ENCODE data around the gene ZNF280D. TPM values are rescaled to one million over a fixed set of nuclear protein-coding genes. Genes with fewer than 3 reads are reported as not detected.

Gene ZNF280D
- total RNA-seq, 2 donors from 2014 or later, result 24.9 to 27.4 TPM

DNA sequence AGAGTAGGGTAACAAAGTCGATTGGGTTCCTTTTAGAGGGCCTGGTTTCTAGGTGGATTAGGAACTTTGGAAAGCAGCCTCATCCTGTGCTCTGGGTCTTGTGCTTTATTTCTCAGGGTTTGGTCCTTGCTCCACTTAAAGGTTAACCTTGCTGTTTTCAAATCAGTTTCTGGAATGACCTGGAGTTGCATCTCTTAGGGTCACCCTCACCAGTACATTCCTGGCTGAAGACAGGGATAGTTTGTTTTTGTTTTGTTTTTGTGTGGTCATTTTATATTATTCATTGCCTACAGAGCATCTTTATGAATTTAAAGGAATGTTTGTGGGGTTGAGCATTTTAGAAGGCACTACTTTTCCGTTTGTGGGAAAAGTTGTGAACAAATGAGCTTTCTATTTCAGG, 45.5 kb upstream of the ZNF280D start:
- Histone ChIP-seq H3K36me3 (no peaks in the 10 kb centered on the region), H3K9ac (ENCODE audit: low read depth in 2 of 2, low read length in 2 of 2) (no peak overlapping the region), H3K27ac (no peak overlapping the region), H3K27me3 (no peaks in the 10 kb centered on the region), H3K4me3 (no peak overlapping the region), H3K9me3 (no peaks in the 10 kb centered on the region), H3K4me1 (no peaks in the 10 kb centered on the region)
- no peak for DNase-seq
- TF ChIP-seq, protein P1, sequence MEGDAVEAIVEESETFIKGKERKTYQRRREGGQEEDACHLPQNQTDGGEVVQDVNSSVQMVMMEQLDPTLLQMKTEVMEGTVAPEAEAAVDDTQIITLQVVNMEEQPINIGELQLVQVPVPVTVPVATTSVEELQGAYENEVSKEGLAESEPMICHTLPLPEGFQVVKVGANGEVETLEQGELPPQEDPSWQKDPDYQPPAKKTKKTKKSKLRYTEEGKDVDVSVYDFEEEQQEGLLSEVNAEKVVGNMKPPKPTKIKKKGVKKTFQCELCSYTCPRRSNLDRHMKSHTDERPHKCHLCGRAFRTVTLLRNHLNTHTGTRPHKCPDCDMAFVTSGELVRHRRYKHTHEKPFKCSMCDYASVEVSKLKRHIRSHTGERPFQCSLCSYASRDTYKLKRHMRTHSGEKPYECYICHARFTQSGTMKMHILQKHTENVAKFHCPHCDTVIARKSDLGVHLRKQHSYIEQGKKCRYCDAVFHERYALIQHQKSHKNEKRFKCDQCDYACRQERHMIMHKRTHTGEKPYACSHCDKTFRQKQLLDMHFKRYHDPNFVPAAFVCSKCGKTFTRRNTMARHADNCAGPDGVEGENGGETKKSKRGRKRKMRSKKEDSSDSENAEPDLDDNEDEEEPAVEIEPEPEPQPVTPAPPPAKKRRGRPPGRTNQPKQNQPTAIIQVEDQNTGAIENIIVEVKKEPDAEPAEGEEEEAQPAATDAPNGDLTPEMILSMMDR (IDR thresholded peaks at IDR 0.05), result no peak
- intact Hi-C loops (cut with DNase I), result no loop called here

- H3K27me3 ChIP-seq, result no peaks in the 10 kb centered on the region
- H3K27ac ChIP-seq, result no peak overlapping the region
- H3K9me3 ChIP-seq, result no peaks in the 10 kb centered on the region
- TF ChIP-seq, protein P1 (IDR thresholded peaks at IDR 0.05), result no peak
- H3K4me1 ChIP-seq, result no peaks in the 10 kb centered on the region
- H3K9ac ChIP-seq (ENCODE audit: low read depth in 2 of 2, low read length in 2 of 2), result no peak overlapping the region
- intact Hi-C loops (cut with DNase I), result no loop called here
- H3K36me3 ChIP-seq, result no peaks in the 10 kb centered on the region
- DNase-seq, result no peak
- H3K4me3 ChIP-seq, result no peak overlapping the region
Measured at GRCh38 chr15:56776839-56777238, 43.5 kb upstream of the ZNF280D start.

DNA sequence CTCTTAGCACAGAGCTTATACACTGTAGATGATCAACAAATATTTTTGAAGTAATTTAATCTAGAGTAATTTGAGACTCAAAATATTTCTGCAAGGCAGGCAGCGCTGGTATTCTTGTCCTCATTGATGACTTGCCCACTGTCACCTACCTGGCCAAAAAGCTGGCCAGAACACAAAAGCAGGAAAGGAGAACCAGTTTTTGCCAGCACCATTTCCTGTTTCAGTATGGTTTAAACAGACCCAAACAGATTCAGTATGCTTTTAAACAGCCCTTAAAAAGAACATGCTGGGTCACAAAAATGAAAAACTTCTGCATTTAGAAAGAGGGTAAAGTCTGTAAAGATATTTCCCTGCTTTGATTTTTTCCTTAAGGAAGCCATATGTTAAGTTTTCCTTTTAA, 42.3 kb upstream of the ZNF280D start:
- no peak overlapping the region for H3K9ac ChIP-seq (ENCODE audit: low read depth in 2 of 2, low read length in 2 of 2)
- DNase-seq, result no peak
- intact Hi-C loops (cut with DNase I), result no loop called here
- no peaks in the 10 kb centered on the region for H3K27me3 ChIP-seq
- no peaks in the 10 kb centered on the region for H3K36me3 ChIP-seq
- no peaks in the 10 kb centered on the region for H3K4me1 ChIP-seq
- H3K4me3 ChIP-seq, result no peak overlapping the region
- H3K27ac ChIP-seq, result no peak overlapping the region
- TF ChIP-seq, protein P1 (IDR thresholded peaks at IDR 0.05), result no peak
- H3K9me3 ChIP-seq, result no peaks in the 10 kb centered on the region

- intact Hi-C loops (cut with DNase I), result no loop called here
- H3K9ac ChIP-seq (ENCODE audit: low read depth in 2 of 2, low read length in 2 of 2), result no peak overlapping the region
- H3K36me3 ChIP-seq, result no peaks in the 10 kb centered on the region
- no peaks in the 10 kb centered on the region for H3K27me3 ChIP-seq
- H3K27ac ChIP-seq, result no peak overlapping the region
- DNase-seq, result no peak
- H3K4me3 ChIP-seq, result no peak overlapping the region
- H3K9me3 ChIP-seq, result no peaks in the 10 kb centered on the region
- TF ChIP-seq, protein P1 (IDR thresholded peaks at IDR 0.05), result no peak
- H3K4me1 ChIP-seq, result no peaks in the 10 kb centered on the region
Measured at GRCh38 chr15:56774356-56774755, 41.0 kb upstream of the ZNF280D start.

DNA sequence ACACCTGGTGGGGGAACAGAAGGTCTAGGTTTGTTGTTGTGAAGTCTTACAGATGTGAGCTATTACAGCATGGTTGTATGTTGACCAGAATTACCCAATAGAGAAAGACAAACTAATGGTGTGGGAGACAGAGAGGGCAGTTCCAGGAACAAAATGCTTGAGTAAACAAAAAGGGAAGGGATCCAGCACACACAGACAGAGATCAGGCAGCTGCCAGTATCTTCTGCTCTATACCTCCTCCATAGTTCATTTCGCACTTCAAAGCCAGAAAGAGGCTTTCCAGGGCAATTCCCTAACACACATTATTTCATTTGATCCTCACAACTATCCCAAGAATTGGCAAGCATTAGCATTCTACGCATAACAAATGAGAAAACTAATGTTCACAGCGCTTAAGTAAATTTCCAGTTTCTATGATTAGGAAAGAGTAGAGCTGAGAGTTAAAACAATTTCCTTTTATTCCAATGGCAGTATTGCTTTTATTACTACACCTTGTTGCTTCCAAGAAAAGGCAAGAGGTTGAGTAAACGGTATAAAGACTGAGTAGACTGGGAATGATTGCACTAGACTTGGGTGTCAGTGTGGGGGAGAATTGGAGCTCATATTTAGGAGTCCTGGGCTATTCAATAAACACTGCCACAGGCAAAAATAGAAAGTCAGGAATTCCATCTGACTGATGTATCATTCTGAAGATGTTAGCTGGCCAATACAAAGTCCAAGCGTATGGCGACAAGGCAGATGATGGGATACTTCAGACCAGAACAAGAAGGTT, 39.7 kb upstream of the ZNF280D start:
- Histone ChIP-seq H3K9ac (ENCODE audit: low read depth in 2 of 2, low read length in 2 of 2) (no peak overlapping the region), H3K9me3 (no peaks in the 10 kb centered on the region), H3K4me1 (no peaks in the 10 kb centered on the region), H3K4me3 (no peak overlapping the region), H3K27ac (peak overlapping the region; percentile 23), H3K27me3 (no peaks in the 10 kb centered on the region), H3K36me3 (no peaks in the 10 kb centered on the region)
- TF ChIP-seq, protein P1 (IDR thresholded peaks at IDR 0.05), result no peak
- intact Hi-C loops (cut with DNase I), result no loop called here
- DNase-seq, result no peak

All from colonic mucosa (tissue), 4 donors.